SKM-1 treated with dmso at 0.1 percent for 144 hours (cell line): Measurements from ENCODE around the gene PHLDA1.

ENCODE experiments used
- DNase-seq: peaks from one replicate; lab custom pipeline; 2025; ENCODE audit not compliant: unreplicated experiment; lab: John Stamatoyannopoulos, UW

Gene PHLDA1

DNA sequence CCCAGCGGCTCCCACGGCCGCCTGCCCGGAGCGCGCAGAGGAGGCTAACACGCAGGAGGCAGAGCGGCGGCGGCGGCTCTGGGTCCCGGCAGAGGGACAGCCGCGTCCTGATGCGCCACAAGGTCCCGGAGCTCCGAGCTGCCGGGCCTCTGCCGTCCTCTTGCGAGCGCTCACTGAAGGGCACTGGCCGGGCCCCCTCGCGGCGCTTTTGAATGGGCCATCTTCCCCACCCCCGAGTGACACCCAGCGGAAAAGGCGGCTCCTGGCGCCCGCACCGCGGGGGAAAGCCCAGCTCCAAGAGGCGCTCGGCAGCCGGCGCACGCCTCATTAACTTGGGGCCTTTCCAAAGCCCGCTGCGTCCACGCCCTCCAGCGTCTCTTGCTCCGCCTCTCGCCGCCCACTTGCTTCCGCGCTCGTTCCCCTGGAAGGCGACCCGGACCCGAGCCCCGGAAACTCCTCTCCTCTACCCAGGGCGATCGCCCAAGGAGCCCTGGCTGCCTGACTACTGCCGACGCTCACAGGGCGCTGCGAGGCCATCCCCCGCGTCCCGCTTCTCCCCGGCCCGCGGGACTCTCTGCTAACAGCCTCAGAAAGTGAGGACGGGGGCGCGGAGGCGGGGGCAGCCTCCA is at the start of gene PHLDA1:
Gene PHLDA1, minus strand, starts transcription at position 363 of the 629 bp plus-strand sequence.
- peak; percentile 49 for DNase-seq

DNA sequence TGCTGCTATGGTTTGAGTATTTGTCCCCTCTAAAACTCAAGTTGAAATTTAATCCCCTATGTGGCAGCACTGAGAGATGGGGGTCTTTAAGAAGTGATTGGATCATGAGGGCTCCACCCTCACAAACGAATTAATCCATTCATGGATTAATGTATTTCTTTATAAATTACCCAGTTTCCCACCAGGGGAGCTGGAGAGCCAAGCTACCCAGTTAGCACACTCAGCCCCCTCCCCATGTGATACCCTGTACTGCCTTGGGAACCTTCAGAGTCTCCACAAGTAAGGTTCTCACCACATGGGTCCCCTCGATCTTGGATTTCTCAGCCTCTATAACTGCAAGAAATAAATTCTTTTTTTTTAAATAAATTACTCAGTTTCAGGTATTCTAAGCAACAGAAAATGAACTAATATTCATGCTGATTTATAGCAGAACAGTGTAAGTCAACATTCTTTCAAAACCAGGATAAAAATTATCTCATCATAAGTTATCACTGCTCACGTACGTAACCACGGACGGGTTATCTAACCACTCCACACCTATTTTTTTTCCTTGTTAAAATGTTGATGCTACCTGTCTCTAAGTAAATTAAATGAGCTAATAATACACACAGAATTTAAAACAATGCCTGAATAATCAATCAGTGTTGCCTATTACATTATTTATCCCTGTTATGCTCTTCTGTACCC is 49.3 kb upstream of the PHLDA1 start:
- no peak for DNase-seq

DNA sequence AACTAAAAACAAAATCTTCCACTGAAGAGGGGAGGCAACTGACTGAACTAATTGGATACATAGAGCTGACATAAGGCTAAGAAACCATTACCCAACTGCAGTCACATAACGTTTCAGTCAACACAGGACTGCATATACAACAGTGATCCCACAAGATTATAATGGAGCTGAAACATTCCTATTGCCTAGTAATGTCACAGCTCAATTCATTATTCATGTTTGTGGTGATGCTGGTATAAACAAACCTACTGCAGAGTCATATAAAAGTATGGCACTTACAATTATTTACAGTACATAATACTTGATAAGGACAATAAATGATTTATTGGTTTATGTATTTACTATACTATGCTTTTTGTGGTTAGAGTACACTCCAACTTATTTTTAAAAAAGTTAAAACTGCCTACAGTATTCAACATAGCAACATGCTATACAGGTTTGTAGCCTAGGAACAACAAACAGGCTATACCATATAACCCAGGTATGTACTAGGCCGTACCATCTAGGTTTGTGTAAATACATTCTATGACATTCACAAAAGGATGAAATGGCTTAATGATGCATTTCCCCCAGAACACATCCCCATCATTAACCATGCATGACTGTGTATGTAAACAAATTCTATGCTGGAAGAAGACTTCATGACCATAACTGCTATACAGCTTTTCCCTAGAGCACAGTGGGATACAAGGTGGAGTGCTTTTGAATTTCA is 48.6 kb upstream of the PHLDA1 start:
- DNase-seq, result no peak

DNA sequence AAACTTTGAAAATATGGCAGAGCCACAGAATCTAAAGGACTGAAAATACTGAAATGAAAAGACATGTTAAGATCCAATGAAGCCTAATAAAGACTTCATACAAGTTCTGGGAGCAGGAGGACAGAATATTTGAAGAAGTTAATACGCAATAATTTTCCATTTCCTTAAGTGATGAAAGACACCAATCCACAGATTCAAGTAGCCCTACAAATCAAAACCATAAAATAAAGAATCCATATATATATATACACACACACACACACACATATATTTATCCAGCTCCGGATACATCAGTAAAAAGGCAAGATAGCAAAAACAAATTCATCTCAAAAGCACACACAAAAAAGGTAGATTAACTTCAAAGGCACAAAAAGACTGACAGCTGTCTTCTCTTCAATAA is 47.2 kb upstream of the PHLDA1 start:
- no peak for DNase-seq

DNA sequence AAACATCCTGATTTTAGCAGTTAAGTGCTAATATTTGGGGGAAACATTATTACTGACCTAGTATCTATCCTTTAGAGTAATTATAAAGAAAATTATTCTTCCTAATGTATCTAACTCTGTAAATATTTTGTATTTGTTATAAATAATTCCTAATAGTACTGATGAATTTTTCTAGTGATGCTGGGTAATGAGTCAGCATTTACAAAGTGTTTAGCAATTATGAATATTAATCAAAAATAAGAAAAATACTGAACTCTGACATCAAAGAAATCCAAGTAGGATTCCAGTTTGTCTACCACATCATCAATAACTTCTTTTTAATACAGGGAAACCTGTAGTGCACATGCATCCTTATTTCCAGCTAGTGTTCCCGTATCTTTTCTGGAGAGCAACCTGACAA is 43.9 kb upstream of the PHLDA1 start:
- DNase-seq, result no peak

DNA sequence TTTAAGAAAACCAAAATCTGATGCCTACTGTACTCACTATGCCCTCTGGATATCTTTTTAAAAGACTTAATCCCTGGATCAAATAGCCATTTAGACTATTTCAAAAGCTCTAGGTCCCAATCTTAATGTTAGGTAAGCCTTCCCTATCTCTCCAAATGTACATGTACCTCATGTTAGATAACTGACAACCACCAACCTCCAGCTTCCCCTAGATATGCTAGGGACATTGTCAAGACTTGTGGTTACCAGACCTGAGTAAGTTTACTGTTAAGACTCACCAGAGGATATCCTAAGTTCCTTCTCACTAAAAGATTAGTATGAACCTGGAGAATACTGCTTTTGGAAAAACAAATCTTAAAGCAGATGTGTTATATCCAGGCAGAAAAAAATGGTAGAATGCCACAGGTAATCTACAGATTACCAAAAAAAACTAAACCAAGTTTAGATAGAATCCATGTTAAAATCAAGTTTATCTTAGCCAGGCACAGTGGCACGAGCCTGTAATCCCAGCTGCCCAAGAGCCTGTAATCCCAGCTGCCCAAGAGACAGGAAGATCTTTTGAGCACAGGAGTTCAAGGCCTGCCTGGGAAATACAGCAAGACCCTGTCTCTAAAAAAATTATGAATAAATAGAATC is 43.2 kb upstream of the PHLDA1 start:
- DNase-seq, result no peak

DNA sequence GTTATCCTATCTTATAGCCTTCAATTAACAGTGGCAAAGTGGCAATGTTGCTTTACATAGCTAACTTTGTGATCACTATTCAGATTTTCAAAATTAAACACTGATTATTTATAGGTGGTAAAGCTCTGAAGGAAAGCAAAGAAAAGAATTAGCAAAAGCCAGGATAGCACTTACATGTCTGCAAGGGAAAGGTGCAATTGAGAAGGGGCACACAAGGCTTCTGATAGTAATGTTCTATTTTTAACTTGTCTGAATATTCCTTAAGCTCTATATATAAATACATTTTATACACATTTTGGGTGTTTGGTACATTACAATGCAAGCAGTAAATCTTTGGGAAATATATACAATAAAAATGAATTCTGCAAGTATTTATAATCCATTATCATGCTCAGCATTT is 42.0 kb upstream of the PHLDA1 start:
- DNase-seq, result no peak

DNA sequence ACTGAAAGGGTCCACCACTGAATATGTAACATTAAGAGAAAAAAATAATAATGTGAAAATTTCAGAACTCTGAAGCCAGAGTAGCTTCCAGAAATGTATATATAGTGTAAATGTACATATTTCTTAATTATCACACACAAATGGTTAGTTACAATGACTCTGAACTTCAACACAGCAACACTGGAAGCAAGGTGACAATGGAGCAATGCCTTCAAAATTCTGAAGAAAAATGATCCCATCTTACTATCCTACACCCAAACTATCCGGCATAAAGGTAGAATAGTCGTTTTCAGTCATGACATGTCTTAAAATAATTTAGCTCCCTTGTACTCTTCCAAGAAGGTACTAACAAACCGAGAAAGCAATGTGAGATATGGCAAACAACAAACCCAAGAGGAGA is 41.0 kb upstream of the PHLDA1 start:
- no peak for DNase-seq

DNA sequence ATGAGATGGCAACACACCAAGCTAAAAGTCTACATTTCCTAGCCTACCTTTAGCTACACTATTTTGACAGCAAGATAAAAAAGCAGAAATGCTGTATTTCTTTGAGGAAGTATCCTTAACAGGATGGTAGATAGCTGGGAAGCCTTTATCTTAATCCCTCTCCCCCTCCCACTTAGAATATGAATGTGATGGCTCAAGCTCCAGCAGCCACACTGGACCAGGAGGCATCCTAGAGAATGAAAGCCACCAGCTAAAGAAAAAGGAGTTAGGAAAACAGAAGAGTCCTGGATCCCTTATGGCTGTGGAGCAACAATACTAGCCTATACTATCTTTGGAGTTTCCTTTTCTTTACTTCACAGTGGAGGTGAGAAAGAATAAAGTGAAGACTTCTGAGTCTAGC is 37.8 kb upstream of the PHLDA1 start:
- no peak for DNase-seq

DNA sequence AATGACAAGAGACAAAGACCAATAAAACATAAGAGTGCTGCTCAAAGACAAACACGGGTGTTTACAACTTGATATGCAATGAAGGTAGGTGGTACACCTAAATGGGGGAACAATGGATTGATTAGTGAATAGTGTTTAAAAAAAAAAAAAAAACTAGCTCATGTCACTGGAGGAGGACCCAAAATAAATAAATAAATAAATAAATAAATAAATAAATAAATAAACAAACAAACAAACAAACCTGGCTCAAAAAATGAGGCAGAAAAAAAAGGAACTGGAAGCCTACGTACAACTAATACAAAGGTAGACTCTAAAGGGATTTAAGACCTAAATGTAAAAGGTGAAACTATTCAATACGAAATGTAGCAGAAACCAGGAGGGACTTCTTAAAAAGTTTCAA is 34.3 kb upstream of the PHLDA1 start:
- DNase-seq, result no peak

DNA sequence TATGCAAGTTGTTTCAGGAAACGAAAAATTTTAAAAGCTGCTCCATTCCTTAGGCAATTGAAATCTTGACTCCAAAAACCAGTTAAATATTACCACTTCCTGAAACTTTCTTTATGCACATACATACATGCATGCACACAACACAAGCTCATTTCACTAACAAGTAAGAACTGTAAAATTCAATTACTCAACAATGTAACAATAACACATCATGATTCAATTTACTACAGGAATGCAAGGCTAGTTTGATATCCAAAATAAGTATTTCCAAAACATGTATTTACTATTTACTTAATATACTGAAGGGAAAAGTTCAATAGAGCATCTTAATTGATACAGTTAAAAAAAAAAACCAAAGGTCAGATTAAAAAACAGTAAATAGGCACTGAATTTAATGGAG is 33.3 kb upstream of the PHLDA1 start:
- DNase-seq, result no peak

DNA sequence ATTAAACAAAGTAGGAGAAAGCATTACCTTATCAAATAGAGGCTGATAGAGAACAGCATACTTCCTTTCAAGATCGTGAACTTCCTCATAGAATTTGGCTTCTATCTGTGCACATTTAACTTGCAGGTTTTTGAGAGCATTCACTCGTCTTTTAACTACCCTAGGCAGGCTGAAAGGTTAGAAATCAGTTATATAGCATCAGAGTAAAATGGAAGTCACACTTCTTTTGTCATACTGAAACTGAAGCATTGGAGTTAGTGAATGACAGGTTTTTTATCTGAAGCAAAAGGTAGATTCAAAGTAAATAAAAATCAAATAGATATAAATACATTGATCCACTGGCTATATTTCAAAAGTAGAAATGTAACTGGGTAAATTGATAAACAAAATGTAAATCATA is 28.5 kb upstream of the PHLDA1 start:
- DNase-seq, result no peak

DNA sequence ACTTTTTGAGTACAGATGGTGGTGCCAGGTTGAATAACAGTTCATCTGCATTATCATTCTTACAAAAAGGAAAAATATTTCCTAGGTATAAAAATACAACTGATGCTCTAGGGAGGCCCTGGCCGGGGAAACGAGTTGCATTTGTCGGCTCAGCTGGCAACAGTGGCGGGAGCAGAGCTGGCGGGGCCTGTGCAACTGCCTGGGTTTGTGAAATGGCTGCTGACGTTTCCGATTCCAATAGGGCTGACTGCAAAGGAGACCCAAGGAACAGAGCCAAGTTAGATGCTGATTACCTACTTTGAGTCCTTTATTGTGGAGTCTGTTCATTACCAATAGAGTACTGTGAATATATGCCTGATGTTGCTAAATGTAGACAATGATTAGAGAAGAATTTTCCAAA is 25.8 kb upstream of the PHLDA1 start:
- DNase-seq, result no peak

DNA sequence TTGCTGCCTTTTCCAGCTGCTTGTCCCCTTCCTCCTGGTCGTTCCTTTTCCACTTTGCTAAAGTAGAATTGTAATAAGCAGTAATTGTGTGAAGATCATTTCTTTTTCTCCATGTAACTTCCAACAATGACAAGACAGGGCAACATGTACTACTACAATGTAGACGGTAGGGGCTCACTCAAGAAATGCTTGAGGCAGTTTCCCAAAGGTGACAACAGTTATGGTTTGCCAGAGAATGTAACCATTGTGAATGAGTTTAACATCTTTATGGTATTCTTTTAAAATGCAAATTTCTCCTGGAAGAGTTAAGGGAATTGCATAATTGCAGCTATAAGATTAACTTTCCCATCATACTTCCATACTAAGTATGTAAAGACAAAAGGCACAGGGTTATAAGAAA is 23.8 kb upstream of the PHLDA1 start:
- no peak for DNase-seq

DNA sequence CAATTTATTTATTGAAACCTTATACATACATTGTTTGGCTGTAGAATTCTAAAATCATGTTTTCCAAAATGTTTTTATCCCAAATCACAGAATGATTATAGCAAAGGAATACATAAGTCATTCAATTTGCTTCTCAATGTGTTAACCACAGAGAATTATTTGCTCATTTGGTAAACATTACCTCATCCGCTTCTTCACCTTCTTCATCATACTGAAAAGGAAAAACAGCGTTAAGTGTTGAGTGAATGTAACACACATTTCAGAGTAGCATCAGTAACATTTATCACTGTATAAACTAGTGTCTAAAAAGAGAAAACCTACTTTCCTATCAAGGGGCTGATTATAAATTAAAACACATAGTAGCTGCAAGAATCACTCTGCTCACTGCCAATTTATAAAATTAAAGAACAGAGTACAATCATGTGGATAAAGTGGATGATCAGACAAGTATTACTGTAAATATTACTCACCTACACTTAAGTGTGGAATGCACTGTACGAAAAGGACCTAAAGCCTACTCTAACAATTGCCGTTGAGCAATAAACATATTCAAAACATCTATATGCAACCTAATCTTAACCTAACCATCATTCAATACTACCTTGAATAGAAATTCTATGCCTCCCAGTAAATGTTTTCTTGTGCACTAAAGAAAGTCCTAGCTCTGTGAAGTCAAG is 18.1 kb upstream of the PHLDA1 start:
- no peak for DNase-seq

DNA sequence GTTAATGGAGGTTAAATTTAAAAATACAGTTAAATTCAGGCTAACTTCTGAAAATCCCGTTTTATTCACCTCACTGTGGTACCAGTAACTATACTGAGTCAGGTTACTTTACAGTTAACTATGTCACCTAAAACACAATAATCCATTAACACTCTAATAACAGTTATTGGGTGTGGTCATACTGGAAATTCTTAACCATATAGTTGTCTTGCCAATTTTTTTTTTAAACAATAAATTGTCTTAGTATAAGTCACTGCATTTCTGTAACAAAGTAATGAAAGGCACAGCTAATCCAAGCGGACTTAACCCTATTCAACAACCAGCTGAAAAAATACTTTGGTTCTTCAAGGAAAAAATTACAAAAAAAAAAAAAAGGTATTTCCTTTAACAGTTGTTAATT is 16.2 kb upstream of the PHLDA1 start:
- DNase-seq, result no peak

DNA sequence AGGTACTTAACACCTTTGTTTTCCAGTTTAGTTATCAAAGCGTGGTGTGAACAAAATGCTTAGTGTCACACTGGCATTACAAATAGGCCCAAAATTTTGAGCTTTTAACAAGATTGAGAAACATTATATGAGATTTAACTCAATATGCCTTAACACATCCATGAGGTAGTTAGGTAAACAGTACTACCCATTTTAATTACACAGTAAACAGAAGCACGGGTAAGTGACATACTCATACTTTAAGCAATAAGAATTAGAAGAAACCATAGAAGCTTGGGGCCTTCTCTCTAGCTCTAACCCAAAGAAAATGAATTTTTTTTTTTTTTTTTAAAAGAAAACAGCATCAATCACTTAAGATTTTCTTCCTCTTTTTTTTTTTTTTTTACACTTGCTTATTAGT is 15.5 kb upstream of the PHLDA1 start:
- no peak for DNase-seq

DNA sequence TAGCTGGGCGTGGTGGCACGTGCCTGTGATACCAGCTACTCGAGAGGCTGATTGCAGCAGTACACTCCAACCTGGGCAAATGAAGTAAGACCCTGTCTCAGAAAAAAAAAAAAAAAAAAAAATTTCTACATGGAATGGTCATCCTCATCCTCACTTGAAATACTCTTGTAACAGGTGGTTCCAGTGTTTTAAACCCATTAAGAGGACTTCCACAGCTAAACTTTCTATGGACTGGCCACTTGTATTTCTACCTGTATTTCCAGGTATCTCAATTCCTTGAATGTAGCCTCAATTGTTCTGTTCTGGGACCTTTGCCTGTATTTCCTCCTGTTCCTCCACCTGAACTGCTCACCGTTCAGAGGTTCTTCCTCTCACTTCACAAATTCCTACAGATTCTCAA is 11.8 kb upstream of the PHLDA1 start:
- no peak for DNase-seq

DNA sequence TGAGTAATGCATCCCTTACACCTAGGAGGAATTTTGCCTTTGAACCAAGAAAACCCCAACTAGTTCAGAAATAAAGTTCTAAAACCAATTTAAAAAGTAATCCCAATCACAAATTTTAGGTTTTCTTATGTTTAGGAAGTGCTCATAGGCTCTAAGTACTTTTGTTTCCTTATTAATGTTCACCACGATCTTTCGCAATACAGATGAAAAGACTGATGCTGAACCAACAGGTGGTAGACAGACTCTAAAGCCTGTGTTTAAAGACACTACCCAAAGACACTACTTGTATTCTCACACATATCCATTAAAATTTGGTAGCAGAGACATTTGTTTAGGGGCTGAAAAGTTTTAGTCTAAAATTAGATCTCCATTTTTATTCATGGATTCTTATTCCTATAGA is 10.6 kb upstream of the PHLDA1 start:
- no peak for DNase-seq

DNA sequence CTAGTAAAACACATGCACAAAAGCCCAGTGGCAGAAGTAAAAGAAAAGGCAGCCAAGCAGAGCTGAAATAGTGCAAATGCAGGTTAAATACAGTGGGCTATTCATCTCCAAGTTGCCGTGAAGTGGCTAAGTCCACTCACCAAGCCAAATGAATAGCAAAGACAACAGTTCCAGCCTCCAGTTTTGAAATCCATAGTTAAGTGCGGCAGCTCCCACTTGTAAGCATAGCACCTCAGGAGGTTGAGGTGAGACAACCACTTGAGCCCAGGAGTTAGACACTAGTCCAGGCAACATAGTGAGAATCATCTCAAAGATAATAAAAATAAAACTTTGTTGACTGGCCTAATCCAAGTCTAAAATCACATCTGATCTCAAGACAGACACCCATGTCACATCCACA is 9.8 kb upstream of the PHLDA1 start:
- DNase-seq, result no peak

DNA sequence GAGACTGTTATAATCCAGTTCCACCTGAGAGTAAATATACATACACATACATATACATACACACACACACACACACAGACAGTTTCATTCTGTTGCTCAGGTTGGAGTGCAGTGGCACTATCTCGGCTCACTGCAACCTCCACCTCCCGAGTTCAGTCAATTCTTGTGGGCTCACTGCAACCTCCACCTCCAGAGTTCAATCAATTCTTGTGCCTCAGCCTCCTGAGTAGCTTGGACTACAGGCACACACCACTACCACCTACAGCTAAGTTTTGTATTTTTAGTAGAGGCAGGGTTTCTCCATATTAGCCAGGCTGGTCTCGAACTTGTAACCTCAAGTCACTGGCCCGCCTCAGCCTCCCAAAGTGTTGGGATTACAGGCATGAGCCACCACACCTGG is 8.9 kb upstream of the PHLDA1 start:
- no peak for DNase-seq

DNA sequence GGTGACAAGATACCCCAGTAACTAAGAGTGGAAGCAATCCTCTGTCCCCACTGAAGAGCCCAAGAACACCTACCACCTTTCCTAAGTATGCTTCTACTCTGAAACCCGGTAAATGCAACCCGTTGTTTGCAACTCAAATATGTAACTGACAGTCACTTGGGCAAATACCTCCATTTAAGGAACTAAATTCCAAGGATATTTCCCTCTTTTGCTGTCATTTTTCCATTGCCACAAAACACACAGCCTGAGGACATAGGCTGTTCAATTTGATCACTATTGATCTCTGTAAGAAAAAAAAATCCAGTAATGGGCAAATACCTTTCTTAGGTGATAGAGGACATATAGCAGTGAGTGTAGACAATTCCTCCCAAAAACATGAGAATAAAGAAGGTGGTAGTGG is 6.6 kb upstream of the PHLDA1 start:
- DNase-seq, result no peak
